ENCODE data around the gene ING3. TPM values are rescaled to one million over a fixed set of nuclear protein-coding genes. Genes with fewer than 3 reads are reported as not detected.

Gene ING3
- total RNA-seq, 1 experiment from 2014 or later: 9.1 TPM

DNA sequence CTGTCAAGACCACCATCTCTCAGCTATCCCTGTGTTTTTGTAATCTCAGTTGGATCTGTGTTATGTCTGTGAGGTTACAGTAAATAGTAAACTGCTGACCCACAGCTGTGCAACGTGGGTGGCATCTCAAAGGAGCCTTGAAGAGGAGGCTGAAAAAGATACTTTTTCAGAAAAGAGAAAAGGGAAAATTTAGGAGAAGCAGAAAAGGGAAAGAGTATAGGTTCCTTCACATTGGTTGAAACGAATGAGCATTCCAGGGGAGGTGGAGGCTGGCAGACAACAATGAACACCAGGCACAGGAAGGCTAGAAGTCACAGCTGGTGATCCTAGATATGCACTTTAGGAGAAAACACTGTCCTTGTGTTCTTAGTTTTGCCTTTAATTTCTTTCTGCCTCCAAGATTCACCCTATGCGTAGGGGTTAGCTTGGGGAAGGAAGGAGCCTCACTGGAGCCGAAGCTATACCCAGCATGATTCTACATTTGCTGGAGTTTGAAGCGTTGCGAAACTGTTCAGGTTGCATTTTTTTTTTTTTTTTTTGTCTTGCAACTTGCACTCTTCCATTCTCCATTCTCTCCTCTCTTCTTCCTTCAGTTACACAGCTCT is 56.2 kb downstream of the ING3 start:
- TF ChIP-seq, protein P1, sequence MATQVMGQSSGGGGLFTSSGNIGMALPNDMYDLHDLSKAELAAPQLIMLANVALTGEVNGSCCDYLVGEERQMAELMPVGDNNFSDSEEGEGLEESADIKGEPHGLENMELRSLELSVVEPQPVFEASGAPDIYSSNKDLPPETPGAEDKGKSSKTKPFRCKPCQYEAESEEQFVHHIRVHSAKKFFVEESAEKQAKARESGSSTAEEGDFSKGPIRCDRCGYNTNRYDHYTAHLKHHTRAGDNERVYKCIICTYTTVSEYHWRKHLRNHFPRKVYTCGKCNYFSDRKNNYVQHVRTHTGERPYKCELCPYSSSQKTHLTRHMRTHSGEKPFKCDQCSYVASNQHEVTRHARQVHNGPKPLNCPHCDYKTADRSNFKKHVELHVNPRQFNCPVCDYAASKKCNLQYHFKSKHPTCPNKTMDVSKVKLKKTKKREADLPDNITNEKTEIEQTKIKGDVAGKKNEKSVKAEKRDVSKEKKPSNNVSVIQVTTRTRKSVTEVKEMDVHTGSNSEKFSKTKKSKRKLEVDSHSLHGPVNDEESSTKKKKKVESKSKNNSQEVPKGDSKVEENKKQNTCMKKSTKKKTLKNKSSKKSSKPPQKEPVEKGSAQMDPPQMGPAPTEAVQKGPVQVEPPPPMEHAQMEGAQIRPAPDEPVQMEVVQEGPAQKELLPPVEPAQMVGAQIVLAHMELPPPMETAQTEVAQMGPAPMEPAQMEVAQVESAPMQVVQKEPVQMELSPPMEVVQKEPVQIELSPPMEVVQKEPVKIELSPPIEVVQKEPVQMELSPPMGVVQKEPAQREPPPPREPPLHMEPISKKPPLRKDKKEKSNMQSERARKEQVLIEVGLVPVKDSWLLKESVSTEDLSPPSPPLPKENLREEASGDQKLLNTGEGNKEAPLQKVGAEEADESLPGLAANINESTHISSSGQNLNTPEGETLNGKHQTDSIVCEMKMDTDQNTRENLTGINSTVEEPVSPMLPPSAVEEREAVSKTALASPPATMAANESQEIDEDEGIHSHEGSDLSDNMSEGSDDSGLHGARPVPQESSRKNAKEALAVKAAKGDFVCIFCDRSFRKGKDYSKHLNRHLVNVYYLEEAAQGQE (IDR thresholded peaks at IDR 0.05; ENCODE audit: insufficient read depth in 1 of 2, low read depth in 2 of 2, low read length in 1 of 2): no peak
- TF ChIP-seq POLR2AphosphoS5 (IDR thresholded peaks at IDR 0.05; ENCODE audit: low read depth, low read length) (no peak), TCF7L2 (IDR thresholded peaks at IDR 0.05; ENCODE audit: low read depth, low read length) (no peak), SIN3A (IDR thresholded peaks at IDR 0.05; ENCODE audit: borderline replicate concordance, insufficient read depth, low read depth, low read length) (no peak)
- TF ChIP-seq, protein P2, sequence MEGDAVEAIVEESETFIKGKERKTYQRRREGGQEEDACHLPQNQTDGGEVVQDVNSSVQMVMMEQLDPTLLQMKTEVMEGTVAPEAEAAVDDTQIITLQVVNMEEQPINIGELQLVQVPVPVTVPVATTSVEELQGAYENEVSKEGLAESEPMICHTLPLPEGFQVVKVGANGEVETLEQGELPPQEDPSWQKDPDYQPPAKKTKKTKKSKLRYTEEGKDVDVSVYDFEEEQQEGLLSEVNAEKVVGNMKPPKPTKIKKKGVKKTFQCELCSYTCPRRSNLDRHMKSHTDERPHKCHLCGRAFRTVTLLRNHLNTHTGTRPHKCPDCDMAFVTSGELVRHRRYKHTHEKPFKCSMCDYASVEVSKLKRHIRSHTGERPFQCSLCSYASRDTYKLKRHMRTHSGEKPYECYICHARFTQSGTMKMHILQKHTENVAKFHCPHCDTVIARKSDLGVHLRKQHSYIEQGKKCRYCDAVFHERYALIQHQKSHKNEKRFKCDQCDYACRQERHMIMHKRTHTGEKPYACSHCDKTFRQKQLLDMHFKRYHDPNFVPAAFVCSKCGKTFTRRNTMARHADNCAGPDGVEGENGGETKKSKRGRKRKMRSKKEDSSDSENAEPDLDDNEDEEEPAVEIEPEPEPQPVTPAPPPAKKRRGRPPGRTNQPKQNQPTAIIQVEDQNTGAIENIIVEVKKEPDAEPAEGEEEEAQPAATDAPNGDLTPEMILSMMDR (IDR thresholded peaks at IDR 0.05): no peak
- Histone ChIP-seq H3K27ac (ENCODE audit: low read length) (no peak overlapping the region), H3K27me3 (ENCODE audit: control insufficient read depth, insufficient read depth, low read length) (peaks cover 32% of the 10 kb centered on the region), H3K4me3 (ENCODE audit: low read depth in 2 of 2, low read length in 2 of 2) (no peak overlapping the region), H3K4me1 (ENCODE audit: control insufficient read depth, insufficient read depth, low read length) (no peaks in the 10 kb centered on the region), H3K36me3 (ENCODE audit: control insufficient read depth, insufficient read depth, low read length) (no peaks in the 10 kb centered on the region), H3K9me3 (ENCODE audit: control insufficient read depth, insufficient read depth, low read depth, low read length) (no peaks in the 10 kb centered on the region)
- intact Hi-C loops (cut with micrococcal nuclease; ENCODE audit: unreplicated experiment) (no loop called here), in situ Hi-C loops (cut with HindIII; ENCODE audit: low pct_unique_long_range_greater_than_20kb, low sequenced_read_pairs) (no loop called here)
- BruUV-seq (replicated peaks): no TSS peak
- CTCF ChIA-PET: interaction anchor here (0.7 kb wide), 1 partner anchor 132 kb away, joined by 6 read pairs; no protein-coding TSS in a partner anchor
- POLR2A ChIA-PET: no interaction called here
- ATAC-seq: no peak
- DNase-seq (ENCODE audit: low read depth, low spot score): no peak

DNA sequence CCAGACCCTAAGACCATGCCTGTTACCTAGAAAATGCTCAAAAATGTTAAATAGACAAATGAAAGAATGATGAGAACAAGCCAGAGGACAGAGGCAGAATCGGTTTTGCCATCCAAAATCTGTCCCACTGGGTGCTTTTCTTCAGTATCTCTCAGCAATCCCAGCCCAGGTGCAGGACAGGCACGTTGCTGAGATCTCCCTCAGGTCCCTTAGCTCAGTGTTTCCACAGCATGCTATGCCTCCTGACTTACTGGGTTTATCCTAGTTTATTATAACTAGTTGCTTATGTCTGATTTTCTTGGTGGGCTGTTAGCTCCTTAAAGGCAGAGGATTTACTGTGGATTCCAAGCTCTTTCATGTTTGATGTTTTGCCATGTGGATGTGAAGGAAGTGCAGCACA is 58.2 kb downstream of the ING3 start:
- no peak overlapping the region for H3K27ac ChIP-seq (ENCODE audit: low read length)
- ATAC-seq (no peak), DNase-seq (ENCODE audit: low read depth, low spot score) (no peak)
- intact Hi-C loops (cut with micrococcal nuclease; ENCODE audit: unreplicated experiment): no loop called here
- CTCF ChIA-PET: no interaction called here
- POLR2A ChIA-PET: no interaction called here
- no peak for TF ChIP-seq SIN3A (IDR thresholded peaks at IDR 0.05; ENCODE audit: borderline replicate concordance, insufficient read depth, low read depth, low read length)
- TF ChIP-seq TCF7L2 (IDR thresholded peaks at IDR 0.05; ENCODE audit: low read depth, low read length): no peak
- TF ChIP-seq, protein P1 (IDR thresholded peaks at IDR 0.05; ENCODE audit: insufficient read depth in 1 of 2, low read depth in 2 of 2, low read length in 1 of 2): no peak
- no peak for TF ChIP-seq POLR2AphosphoS5 (IDR thresholded peaks at IDR 0.05; ENCODE audit: low read depth, low read length)
- TF ChIP-seq, protein P2 (IDR thresholded peaks at IDR 0.05): no peak
- H3K27me3 ChIP-seq (ENCODE audit: control insufficient read depth, insufficient read depth, low read length): peaks cover 21% of the 10 kb centered on the region
- H3K9me3 ChIP-seq (ENCODE audit: control insufficient read depth, insufficient read depth, low read depth, low read length): no peaks in the 10 kb centered on the region
- no peaks in the 10 kb centered on the region for H3K36me3 ChIP-seq (ENCODE audit: control insufficient read depth, insufficient read depth, low read length)
- BruUV-seq (replicated peaks): no TSS peak
- H3K4me3 ChIP-seq (ENCODE audit: low read depth in 2 of 2, low read length in 2 of 2): no peak overlapping the region
- H3K4me1 ChIP-seq (ENCODE audit: control insufficient read depth, insufficient read depth, low read length): no peaks in the 10 kb centered on the region
- in situ Hi-C loops (cut with HindIII; ENCODE audit: low pct_unique_long_range_greater_than_20kb, low sequenced_read_pairs): no loop called here

Measured in Panc1 (cell line).